Endothelial cell of hepatic sinusoid (primary cell): ENCODE data around the gene MCMBP.
"Not testable (repeated sequence)": the region's sequence is repeated elsewhere in the genome, so short reads cannot be mapped to it uniquely, and the experiment has no call there.

ENCODE experiments used
- in situ Hi-C: cut with HindIII; loops from 2 replicates; pipeline ENCODE4 v1.10.0; 2017; ENCODE audit warnings: low sequenced_read_pairs

MCMBP gene

DNA sequence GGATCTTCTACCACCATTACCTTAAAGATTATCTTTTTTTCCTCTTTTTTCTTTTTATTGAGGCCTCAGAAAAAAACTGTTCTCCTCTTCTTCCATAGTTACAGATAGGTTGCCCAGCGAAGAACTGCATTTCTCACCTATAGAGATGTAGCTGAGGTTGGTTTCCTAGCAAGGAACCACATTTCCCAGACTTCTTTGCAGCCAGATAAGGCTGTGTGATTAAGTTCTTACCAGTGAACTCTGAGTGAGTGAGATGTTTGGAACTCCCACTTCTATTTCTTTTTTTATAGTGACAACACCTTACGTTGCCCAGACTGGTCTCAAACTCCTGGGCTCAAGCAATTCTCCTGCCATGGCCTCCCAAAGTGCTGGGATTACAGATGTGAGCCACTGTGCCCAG is 5.9 kb upstream of the MCMBP start:
- in situ Hi-C loops = no loop called here

DNA sequence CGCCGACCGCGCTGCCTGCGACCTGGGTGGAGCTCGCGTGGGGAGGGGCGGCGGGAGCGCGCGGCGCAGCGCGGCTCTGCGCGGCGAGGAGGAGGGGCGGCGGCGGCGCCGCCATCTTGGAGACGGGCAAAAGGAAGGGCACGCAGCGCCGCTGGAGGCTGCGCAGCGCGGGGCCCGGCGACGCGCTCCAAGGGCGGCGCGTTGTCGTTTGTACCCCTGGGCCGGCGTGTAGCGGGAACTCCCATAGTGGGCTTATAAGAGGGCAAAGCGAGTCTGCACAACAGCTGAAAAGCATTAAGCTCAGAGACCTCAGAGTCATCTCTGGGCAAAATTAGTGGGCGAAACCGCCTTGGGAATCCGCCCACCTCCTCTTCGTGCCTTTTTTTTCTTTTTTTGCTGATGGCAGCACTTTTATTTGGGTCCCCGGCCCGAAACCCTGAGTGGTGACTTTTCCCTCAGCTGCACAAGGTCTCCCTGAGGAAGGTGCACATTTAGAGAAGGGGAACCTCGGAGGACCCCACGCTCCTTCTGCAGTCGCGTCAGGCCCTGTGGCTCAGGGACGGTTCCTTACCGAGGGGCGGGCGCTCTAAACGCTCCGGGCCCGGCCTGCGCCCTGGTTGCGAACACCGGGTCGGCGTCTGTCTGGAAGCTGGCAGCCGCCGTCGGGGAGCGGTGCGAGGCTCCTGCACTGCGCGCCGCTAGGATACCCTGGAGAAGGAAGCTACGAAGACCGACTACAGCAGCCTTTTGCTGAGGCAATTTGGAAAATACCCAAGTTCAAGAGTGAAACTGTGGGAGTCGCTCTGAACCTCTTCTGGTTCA is 428 bp upstream of the MCMBP start:
- in situ Hi-C loops = no loop called here

- in situ Hi-C loops = no loop called here
Observed at GRCh38 chr10:119871881-119872609, 598 bp downstream of the MCMBP start.

DNA sequence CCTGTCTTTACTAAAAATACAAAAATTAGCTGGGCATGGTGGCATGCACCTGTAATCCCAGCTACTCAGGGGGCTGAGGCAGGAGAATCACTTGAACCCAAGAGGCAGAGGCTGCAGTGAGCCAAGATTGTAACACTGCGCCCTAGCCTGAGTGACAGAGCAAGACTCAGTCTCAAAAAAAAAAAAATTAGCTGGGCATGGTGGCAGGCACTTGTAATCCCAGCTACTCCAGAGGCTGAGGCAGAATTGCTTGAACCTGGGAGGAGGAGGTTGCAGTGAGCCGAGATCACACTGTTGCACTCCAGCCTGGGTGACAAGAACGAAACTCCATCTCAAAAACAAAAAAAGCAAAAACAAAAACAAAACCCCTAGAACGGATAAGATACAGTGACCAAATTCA is 3.2 kb downstream of the MCMBP start:
- in situ Hi-C loops = not testable (repeated sequence)

- in situ Hi-C loops = no loop called here
Observed at GRCh38 chr10:119867317-119867716, 5.3 kb downstream of the MCMBP start.

- in situ Hi-C loops = no loop called here
Observed at GRCh38 chr10:119865699-119866240, 6.9 kb downstream of the MCMBP start.

- in situ Hi-C loops = no loop called here
Observed at GRCh38 chr10:119863951-119864565, 8.6 kb downstream of the MCMBP start.

- in situ Hi-C loops = no loop called here
Observed at GRCh38 chr10:119862524-119862923, 10.1 kb downstream of the MCMBP start.

DNA sequence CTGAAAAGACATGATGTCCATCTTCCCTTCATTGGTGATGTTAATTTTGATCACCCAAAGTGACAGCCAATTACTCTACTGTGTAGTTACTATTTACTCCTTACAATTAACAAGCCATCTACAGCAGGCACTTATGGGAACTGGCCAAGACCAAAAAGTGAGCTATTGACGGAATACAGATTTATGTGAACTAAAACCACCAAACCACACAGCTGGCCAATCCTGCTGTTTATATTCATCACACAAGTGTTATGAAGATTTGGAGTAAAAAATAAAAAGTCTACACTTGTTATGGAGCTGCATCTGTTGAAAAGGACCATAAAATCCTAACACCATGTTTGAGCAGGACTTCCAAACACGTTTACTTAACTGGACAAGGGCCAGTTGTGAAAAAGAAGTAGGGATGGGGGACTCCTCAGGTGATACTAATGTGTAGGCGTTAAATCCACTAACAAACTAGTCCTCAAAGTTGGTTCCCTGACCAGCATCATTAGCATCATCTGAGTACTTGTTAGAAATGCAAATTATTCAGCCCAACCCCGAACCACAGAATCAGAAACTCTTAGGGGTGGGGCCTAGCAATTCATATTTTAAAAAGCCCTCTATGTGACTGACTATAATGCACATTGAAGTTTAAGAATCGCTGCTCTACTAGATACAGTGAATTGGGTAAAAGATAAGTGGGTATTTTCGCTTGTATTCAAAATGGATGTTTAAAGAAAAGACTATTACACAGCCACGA is 11.6 kb downstream of the MCMBP start:
- in situ Hi-C loops = no loop called here

GRCh38 chr10:119859420-119860258 is 13.0 kb downstream of the MCMBP start:
- in situ Hi-C loops = no loop called here

DNA sequence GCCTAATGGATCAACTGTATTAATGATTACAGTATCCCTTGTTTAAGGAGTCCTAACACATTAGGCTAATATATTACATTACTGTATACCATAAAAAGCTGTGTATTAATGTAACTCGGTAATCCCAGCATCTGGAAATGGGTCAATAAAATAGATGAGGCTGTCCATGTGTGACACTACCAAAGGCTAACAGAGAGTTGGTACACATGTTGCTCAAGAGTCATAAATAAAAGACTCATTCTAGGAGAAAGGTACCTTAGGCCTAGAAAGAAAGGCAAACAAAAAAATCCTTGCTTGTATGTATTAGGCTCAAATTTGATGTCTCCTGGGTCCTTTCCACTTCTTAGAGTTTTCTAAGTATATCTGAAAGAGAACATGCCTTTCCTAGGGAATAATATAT is 14.6 kb downstream of the MCMBP start:
- in situ Hi-C loops = no loop called here

DNA sequence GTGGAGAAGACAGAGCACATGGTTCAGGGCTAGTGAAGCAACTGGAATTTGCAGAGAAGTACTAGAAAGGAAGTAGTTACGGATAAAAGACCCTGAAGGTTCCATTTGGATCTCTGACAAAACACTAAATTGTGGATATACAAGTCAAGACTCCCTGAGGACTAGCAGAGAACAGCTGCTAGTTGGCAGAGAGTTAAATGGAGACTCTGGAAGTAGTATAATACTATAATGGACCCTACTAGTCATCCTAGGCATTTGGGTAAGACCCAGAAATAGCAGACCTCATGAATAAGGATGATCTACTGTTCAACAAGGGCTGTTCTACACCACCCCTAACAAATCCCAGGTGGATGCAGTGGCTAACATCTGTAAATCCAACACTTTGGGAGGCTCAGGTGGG is 19.1 kb downstream of the MCMBP start:
- in situ Hi-C loops = no loop called here

DNA sequence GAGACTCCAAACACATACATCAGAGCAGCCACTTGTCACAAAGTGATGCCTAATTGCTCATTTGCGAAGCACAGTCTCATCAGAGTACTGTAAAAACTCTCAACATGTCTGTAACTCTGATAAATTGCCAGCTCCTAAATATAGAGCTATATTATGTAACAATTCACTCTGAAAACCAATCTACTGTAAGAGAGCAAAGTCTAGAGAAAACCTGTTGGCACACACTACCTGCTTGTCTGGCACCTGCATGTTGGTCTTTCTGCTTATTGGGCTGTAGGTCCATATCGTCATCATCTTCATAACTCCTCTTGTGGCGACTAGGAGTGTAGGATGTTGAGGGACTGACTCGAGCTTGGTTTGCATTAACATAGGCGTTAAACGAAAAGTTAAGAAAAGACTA is 19.8 kb downstream of the MCMBP start:
- in situ Hi-C loops = no loop called here

DNA sequence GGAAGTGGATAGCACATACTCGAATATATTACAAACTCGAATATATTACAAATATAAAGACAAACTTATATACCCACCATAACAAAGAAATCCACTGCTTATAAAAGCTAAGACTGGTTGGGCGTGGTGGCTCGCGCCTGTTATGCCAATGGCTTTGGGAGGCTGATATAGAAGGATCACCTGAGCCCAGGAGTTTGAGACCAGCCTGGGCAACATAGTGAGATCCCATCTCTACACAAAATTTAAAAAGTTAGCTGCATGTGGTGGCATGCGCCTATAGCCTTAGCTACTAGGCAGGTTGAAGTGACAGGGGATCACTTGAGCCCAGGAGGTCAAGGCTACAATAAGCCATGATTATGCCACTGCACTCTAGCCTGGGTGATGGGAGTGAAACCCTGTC is 20.4 kb downstream of the MCMBP start:
- in situ Hi-C loops = no loop called here

GRCh38 chr10:119849944-119850343 is 22.7 kb downstream of the MCMBP start:
- in situ Hi-C loops = loop anchor here (5.0 to 10.0 kb wide), 2 partner anchors 83 to 165 kb away; no protein-coding TSS in a partner anchor

GRCh38 chr10:119849031-119849789 is 23.4 kb downstream of the MCMBP start:
- in situ Hi-C loops = loop anchor here (5.0 to 10.0 kb wide), 2 partner anchors 82 to 164 kb away; no protein-coding TSS in a partner anchor

GRCh38 chr10:119845656-119846055 is 27.0 kb downstream of the MCMBP start:
- in situ Hi-C loops = loop anchor here (5.0 to 10.0 kb wide), 2 partner anchors 78 to 161 kb away; no protein-coding TSS in a partner anchor

DNA sequence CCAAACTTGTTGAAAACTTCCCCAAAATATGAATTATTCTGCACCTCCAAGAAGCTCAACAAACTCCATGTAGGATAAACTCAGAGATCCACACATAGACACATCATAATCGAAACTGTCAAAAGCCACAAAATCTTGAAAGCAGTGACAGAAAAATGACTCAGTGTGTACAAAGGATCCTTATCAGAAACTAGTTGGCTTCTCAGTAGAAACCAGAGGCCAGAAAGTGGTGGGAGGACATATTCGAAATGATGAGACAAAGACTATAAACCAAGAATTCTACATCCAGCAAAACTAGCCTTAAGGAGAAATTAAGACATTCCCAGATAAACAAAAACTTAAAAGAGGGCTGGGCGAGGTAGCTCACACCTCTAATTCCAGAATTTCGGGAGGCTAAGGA is 38.5 kb downstream of the MCMBP start:
- in situ Hi-C loops = no loop called here

DNA sequence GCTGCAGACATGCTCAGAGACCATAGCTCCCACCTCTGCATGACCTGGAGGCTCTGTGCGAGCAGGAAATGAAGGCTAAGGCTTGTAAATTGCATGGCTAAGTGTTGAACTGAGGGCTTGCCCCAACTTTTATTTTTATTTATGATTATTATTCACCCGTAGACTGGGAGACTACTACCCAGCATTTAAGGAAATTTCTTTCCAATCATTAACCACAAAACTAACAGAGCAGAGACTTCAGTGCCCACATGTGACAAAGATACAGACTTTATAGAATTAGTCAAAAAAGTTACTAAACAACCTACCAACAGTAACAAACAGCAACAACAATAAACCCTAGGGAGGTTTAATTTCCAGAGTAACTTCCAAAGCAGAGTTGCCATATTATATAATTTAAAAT is 39.7 kb downstream of the MCMBP start:
- in situ Hi-C loops = no loop called here
